GM18858 (cell line): Measurements from ENCODE around the gene METTL17.
"Not testable (repeated sequence)": the region's sequence is repeated elsewhere in the genome, so short reads cannot be mapped to it uniquely, and the experiment has no call there.

ENCODE experiments used
- ATAC-seq: cut with Tn5 transposase; IDR thresholded peaks from one replicate; pipeline ENCODE4 v1.9.1; 2021; ENCODE audit not compliant: unreplicated experiment

The METTL17 gene, protein sequence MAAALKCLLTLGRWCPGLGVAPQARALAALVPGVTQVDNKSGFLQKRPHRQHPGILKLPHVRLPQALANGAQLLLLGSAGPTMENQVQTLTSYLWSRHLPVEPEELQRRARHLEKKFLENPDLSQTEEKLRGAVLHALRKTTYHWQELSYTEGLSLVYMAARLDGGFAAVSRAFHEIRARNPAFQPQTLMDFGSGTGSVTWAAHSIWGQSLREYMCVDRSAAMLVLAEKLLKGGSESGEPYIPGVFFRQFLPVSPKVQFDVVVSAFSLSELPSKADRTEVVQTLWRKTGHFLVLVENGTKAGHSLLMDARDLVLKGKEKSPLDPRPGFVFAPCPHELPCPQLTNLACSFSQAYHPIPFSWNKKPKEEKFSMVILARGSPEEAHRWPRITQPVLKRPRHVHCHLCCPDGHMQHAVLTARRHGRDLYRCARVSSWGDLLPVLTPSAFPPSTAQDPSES

DNA sequence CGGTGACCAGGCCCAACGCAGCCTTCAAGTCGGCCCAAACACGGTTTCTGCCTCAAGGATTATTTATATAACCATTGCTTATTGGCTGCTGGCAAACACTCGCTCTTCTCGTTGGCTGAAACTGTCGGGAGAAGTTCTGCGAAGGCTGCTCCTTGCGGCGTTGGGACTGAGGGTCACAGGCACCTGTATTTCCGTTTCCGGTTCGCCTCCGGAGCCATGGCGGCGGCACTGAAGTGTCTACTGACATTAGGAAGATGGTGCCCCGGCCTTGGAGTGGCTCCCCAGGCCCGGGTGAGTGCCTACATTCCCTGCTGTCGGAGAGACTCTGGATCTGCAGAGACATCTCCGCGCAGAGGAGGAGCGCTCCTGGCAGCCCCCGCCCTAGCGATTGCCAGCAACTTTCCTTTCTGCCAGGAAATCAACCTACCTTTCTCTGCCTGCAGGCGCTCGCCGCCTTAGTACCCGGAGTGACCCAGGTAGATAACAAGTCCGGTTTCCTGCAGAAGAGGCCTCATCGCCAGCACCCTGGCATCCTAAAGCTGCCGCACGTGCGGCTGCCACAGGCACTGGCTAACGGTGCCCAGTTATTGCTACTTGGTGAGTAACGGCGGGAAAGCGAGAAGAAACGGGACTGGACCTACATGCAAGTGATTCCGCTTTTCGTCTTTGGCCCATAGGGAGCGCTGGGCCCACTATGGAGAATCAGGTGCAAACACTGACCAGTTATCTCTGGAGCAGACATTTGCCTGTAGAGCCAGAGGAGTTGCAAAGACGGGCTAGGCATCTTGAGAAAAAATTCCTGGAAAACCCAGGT is at the start of gene METTL17:
Gene METTL17, plus strand, starts transcription at position 194 of the 814 bp plus-strand sequence. Its CDS starts 23 bp downstream, at position 217.
- peak; percentile 91 for ATAC-seq

DNA sequence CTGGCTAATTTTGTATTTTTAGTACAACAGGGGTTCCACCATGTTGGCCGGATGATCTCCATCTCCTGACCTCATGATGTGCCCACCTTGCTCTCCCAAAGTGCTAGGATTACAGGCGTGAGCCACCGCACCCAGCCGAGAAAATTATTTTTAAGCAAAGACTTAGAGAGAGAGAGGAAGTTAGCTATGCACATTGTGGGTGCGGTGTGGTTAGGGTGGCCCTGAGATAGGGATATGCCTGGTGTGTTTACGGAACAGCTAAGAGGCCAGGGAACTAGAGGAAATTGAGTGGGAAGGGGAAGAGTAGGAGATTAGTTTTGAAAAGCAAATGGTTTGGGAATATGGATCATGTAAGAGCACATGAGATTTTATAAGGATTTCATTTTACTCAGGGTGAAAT is 44.6 kb upstream of the METTL17 start:
- ATAC-seq, result not testable (repeated sequence)

DNA sequence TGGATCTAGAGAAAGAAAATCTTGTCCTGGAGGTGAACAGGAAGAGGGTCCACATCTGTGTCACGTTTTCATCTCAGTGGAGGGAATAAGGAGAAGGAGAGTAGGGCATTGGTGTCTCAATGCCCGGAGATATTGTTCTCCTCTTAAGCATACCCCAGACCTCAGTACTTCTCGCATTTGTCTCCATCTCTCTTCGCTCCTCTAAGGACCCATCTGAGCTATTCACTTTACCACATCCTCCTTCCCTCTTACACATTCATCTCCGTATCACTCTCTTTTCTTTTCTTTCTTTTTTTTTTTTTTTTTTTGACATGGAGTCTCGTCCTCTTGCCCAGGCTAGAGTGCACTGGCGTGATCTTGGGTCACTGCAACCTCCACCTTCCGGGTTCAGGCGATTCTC is 43.1 kb upstream of the METTL17 start:
- not testable (repeated sequence) for ATAC-seq

DNA sequence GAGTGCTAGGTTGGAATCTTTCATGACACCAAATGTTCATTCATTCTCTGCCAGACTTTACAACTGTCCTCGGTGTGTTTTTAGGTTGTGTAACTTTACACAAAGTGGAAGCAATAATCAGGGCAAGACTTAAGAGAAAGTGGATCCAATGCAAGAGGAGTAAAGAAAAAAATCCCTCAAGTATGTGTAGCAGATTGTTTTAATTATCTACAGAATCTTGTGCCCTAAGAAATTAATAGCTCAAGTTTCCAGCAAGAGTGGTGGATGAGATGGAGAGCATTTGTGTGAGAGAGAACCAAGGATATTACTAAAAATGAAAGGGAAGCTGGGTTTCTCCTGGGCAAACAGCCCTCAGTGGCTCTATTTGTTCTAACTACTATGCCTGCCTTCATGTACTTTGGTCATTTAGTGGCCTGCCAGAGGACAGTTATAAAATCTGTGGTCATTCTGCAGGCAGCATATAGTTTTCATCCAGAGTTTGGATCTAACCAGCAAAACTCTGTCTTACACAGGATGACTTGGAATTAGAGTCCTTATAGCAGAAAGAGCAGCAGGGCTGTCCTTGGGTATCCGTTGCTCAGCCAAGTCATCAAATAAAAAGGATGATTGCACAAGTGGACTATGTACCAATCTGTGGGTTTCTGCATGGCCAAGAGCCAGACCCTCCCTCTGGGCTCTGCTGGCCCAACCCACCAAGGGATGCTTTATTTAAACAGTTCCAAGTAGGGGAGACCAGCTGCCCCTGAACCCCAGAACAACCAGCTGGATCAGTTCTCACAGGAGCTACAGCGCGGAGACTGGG is 34.8 kb upstream of the METTL17 start, which contains the start of gene RNASE2:
Gene RNASE2, plus strand, starts transcription at position 752 of the 802 bp plus-strand sequence. CDS start 285 bp downstream, outside the sequence.
- ATAC-seq, result not testable (repeated sequence)

DNA sequence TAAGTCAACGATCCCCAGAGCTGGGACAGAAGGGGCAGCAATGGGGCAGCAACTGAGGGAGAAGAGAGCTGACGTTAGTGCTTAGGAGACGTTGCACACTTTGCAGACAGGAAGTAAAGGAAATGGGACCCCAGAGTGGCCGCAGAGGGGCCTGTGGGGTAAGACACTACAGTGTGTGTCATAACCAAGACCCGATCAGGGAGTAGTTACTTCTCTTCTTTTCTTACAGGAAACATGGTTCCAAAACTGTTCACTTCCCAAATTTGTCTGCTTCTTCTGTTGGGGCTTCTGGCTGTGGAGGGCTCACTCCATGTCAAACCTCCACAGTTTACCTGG is 34.3 kb upstream of the METTL17 start:
- ATAC-seq, result not testable (repeated sequence)

DNA sequence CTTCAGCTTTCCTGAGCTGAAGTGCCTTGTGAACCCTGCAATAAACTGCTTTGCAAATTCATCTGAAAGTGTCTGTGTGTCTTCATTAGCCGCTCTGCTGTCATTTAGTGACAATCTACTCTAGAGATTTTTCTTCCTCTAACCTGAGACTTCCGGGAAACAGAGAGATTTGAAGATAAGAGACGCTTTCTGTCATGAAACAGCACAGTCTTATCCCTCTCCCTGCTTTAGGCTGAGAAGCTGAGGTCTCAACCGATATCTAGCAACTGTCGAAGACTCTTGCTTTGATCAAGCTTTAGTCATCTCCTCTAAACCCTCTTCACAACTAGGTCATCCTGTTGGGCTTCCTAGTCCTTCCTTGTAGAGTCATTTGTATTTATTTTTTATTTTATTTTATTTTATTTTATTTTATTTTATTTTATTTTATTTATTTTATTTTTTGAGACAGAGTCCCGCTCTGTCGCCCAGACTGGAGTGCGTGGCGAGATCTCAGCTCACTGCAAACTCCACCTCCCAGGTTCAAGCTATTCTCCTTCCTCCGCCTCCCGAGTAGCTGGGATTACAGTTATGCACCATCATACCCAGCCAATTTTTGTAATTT is 33.3 kb upstream of the METTL17 start:
- no peak for ATAC-seq

DNA sequence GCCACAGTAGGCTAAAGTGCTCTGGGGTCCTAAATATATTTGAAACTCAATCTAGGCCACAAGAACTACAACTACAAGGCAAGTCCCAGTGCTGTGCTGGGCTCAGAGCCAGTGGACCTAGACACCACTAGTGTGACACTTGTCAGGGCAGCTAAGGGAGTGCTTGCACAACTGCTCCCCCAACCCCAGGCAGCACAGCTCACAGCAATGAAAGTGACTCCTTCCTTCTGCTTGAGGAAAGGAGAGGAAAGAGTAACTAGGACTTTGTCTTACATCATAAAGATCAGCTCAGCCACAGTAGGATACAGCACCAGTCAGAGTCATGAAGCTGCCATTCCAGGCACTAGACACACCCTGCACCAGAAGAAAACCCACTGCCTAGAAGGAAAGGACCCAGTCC is 30.8 kb upstream of the METTL17 start:
- not testable (repeated sequence) for ATAC-seq

DNA sequence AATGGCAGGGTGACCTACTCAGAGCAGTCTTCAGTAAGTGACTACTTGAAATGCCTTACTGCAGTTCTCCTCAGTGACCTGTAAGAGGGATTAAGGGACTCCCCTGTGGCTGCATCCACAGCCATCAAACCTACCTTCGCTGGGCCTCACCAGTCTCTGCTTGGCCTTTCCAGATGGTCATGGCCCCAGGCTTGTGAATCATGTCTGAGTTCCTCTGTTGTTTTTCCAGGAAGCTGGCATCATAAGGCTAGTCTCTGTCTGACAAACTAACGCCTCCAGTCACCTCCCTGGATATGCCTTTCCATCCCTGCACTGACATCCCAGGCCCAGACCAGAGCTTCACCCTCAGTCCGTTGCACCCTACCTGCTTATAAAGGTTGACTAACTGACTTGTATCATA is 20.4 kb upstream of the METTL17 start:
- no peak for ATAC-seq

DNA sequence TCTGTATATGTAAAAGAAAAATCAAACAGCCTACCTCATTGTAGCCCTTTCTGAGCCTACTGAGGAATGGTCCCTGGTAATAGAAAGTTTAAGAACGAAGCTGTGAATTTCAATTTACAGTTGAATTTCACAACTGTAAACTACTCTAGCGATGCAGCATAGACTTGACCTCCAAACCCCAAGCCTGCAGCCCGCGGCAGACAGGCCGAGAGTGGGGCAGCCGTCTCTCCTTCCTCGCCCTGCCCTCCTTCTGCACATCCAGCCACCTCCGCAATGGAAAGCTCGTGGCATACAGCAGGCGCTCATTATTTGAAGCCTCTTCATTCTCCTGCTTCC is 19.2 kb upstream of the METTL17 start:
- ATAC-seq, result no peak

DNA sequence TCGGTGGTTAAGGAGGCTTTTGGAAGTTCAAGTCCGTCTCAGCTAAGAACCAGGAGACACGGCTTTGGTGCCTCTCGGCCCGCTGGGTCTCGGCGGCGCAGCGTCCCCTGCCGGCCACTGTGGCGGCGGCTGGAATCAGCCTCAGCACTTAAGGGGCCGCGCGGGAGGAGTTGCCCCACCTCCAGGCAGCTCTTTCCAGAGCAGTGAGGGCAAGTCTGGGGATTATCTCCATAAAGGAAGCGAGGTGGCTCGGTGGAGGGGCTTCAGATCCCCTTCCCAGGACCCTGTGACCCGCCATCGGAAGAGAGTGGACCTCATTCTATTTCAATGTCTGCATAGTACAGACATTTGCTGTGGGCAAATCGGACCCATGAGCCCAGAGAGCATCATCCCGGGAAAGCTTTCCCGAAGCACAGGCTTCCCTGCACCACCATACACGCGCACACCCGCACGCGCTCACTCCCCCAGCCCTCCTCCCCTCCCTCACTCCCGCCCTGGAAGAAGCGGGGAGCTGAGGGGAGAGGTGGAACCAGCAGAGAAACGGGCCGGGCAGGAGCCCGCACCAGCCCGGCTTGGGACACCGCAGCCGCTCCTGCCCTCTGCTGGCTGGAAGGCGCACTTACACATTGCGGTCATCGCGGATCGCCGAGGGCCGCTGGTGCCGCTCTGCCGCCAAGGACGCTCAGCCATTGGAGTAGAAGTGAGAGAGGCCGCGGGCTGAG is 18.6 kb upstream of the METTL17 start:
- ATAC-seq, result peak; percentile 77

DNA sequence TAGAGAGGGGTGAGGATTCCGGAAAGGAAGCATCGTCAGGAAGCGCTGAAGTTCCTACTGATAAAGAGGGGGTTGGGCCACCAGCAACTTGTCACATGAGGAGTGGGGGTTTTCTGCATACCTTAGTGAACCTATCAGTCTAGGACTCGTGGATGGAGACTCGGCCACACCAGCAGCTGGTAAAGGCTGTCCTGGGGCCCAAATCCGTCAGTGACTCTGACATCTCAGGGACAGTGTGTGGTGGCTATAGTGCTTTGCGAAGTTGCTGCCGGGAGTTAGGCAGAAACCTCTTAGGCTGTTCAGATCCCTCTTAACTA is 18.1 kb upstream of the METTL17 start:
- no peak for ATAC-seq

DNA sequence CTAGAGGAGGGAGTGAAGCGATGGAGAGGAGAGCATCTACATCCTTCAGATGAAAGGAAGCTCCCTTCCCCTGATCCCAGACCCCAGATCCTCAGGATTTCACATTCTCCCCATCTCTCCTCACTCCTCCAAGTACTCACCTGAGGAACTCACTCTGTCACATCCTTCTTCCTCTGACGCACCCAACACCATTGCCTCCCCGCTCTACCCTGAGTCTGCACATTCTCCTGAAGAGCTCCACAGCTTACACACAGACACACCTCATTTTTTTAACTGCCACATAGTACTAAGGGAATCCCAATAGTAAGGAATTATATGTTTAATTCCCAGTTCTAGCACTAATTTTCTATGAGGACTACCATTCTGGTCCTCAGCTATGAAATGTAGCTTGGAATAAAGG is 16.3 kb upstream of the METTL17 start:
- ATAC-seq, result no peak

DNA sequence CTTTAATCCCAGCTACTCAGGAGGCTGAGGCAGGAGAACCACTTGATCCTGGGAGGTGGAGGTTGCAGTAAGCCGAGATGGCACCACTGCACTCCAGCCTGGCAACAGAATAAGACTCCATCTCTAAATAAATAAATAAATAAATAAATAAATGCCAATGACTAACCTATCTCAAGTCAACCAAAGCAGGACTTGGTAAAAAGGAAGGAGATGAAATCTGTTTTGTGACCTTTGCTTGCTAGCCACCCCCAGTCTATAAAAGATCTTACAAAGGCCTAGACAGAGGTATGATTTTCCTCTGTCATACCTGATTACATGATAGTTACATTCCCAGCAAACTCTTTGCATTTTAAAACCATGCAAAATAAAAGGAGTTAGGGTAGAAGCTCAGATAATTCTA is 13.5 kb upstream of the METTL17 start:
- no peak for ATAC-seq

DNA sequence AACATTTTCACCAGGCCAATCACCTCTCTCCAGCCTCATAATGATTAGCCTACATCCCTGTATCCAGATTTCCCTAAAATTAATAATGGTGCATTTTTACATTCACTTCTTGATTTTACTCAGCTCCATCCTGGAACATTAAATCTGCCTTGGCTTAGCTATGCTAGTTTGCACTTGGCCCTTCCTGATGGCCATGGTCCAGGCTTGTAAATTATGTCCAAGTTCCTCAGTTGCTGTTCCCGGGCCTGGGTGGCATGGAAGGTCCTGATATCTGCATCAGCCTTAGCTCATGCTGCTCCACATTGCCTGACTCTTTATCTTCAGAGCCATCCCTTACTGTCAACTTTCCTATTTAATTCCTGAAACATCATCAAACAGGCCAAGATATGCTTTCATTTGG is 11.1 kb upstream of the METTL17 start:
- ATAC-seq, result no peak

DNA sequence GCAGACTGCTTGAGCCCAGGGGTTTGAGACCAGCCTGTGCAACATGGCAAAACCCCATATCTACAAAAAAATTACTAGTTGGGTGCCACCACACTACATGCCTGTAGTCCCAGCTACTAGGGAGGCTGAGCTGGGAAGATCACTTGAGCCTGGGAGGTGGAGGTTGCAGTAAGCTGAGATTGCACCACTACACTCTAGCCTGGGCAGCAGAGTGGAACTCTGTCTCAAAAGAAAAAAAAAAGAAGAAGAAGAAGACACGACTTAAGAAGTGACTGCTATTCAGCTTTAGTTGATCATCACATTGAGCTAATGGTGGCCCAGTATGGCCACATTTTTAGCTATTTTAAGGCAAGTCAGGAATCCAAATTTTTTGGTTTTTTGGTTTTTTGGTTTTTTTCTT is 8.9 kb upstream of the METTL17 start:
- ATAC-seq, result no peak

DNA sequence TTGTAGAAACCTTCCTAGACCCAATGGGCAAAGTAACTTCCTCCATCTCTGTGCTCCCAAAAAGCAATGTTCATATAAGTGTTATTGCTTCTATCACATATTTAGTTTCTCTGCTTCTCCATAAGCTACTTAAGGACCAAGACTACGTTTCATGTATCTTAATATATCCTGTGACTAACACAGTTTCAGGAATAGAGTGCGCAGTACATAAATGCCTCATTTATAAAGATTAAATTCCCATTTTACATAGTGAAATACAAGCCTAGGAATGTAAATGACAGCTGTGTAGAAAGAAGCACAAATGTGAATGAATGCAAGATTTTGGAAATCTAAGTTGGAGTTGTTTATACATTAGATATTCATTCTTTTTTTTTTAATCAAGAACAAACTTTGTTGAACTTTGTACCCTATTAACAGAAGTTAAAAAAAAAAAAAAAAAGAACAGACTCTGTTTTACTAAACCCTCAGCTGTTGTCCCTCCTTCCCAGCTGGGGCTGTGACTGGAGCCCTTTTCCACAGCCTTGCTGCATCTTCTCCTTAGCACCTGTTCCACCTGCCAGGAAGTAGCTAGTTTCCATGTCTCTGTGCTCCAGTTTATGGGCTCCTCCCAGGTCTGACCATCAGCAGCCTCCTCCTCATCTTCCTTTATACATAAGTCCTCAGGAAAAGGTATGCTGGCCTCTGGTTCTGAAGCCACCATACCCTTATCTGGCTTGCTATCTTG is 7.0 kb upstream of the METTL17 start:
- no peak for ATAC-seq

DNA sequence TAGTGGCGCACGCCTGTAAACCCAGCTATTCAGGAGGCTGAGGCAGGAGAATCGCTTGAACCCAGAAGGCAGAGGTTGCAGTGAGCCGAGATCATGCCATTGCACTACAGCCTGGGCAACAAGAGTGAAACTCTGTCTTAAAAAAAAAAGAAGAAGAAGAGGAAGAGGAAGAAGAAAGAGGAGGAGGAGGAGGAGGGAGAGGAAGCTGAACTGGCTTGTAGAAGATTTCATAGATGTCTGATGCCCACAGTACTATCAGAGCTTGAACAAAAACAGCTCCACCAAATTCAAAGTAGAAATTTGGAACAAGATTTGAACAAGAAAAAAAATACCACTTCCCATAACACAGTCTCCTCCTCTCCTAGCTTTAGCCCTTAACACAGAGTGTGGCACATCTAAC is 4.1 kb upstream of the METTL17 start:
- not testable (repeated sequence) for ATAC-seq

DNA sequence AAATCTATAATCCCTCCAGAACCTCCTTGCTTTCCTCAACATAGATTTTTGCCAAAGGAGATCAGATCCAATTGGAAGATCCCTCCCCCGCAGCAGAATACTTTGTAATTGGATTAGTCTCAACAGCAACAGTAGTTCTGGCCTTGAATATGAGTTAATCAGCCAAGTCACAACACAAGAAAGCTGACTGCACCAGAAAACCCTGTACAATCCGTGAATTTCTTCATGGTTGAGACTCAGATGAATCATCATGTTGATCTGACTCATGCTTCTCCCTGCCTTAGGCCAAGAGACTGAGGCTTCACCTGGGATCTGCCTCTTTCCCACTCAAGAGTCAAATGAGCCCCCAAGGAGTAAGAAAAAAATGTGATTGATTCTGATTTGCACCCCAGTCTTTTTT is 3.0 kb upstream of the METTL17 start:
- no peak for ATAC-seq

DNA sequence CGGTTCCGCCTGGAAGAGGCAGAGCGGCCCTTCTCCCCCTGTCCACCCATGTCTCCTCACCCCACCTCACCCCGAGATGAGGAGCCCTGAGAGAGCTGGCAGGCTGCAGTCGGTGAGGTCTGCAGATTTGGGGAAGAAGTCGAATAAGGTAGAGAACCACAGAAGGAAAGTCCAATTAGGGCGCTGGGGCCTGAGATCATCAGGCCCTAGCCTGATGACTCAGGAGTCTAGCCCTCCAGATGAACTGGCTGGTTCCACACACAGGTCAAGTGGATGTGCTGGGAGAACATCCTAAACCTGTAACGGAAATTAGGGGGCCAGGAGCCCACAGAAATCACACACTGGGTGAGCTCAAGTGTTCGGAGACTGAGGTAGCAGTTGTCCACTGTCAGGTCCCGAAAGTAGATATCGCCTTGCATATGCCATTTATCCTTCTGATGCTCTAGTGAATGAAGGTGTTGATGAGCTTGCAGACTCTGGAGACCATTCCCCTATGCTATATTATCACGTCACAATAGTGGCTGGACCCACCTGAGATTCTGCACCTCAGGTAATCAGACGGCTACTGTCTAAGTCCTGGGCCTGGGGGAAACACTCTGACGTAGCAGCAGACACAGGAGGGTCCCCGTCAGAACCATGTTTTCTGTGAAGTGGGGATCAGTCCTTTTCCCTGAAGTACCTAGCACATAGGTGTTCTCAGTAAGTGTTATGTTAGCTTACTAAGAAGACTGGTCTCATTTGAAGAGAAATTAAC is 886 bp upstream of the METTL17 start:
- ATAC-seq, result no peak
